ENCODE measurements around the gene ADGRB2.

ADGRB2 gene

DNA sequence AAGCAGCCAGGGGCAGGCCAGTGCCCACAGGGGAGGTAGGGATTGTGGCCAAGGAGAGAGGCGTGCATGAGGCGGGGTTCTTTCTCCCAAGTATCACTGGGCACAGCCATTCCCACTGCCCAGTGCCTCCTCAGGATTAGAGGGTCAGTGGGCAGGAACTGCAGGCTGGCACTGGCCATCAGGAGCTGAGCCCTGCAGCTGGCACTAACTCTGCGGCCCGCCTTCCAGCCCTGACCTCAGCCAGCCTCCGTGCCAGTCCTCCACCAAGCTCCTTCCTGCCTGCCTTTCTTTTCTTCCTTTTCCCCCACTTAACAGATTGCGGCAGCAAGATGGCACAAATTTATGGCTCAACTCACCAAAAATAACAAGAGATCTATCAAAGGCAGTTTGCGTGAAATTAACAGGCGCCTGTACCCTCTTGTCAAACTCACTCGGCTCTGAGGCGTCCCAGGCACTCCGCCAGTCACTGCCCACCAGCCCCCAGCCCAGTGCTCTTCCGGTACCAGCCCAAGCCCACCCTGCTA is 11.1 kb downstream of the ADGRB2 start:
- TF ChIP-seq, protein P1, sequence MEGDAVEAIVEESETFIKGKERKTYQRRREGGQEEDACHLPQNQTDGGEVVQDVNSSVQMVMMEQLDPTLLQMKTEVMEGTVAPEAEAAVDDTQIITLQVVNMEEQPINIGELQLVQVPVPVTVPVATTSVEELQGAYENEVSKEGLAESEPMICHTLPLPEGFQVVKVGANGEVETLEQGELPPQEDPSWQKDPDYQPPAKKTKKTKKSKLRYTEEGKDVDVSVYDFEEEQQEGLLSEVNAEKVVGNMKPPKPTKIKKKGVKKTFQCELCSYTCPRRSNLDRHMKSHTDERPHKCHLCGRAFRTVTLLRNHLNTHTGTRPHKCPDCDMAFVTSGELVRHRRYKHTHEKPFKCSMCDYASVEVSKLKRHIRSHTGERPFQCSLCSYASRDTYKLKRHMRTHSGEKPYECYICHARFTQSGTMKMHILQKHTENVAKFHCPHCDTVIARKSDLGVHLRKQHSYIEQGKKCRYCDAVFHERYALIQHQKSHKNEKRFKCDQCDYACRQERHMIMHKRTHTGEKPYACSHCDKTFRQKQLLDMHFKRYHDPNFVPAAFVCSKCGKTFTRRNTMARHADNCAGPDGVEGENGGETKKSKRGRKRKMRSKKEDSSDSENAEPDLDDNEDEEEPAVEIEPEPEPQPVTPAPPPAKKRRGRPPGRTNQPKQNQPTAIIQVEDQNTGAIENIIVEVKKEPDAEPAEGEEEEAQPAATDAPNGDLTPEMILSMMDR (IDR thresholded peaks at IDR 0.05; ENCODE audit: low read depth, low read length) = no peak
- no peak overlapping the region for H3K4me3 ChIP-seq (ENCODE audit: low read depth, low read length)

DNA sequence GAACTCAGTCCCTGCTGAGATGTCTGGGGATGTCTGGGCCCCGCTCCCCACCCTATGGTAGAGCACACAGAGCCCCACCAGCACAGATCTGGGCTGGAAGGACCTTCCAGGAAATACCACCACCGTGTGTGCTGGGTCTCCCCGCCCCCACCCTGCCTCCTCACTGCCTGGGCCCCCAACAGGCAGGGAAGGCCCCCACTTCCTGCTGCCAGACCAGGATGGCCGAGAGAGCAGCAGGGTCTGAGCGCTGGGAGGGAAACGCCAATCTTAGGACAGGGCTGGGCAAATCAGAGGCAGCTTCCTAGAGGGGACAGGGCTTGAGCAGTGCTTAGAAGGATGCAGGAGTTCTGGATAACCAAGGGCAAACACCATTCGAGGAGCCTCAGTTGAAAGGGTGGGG is 11.9 kb downstream of the ADGRB2 start:
- H3K4me3 ChIP-seq (ENCODE audit: low read depth, low read length) = no peak overlapping the region

DNA sequence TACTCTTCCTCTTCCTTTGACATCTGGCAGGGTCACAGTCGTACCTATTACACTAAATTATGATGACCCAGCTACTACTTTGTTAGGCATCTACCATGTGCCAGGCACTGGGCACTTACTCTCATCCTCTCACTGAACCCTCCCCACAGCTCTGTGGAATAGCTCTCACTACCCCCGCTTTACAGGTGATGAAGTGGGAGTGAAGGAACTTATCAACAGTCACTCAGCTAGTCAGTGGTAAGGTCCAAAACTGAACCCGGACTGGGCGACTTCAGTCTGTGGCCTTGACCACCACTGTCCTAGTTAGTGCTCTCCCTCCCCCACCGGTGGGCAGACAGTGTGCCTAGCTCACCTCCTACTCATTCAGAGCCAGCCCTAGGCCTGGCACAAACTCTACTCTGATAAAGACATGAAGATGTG is 12.3 kb downstream of the ADGRB2 start:
- TF ChIP-seq, protein P1 (IDR thresholded peaks at IDR 0.05; ENCODE audit: low read depth, low read length) = no peak
- H3K4me3 ChIP-seq (ENCODE audit: low read depth, low read length) = no peak overlapping the region

More for the DNA sequence above, 11.9 kb downstream of the ADGRB2 start:
- TF ChIP-seq, protein P1 (IDR thresholded peaks at IDR 0.05; ENCODE audit: low read depth, low read length) = no peak

DNA sequence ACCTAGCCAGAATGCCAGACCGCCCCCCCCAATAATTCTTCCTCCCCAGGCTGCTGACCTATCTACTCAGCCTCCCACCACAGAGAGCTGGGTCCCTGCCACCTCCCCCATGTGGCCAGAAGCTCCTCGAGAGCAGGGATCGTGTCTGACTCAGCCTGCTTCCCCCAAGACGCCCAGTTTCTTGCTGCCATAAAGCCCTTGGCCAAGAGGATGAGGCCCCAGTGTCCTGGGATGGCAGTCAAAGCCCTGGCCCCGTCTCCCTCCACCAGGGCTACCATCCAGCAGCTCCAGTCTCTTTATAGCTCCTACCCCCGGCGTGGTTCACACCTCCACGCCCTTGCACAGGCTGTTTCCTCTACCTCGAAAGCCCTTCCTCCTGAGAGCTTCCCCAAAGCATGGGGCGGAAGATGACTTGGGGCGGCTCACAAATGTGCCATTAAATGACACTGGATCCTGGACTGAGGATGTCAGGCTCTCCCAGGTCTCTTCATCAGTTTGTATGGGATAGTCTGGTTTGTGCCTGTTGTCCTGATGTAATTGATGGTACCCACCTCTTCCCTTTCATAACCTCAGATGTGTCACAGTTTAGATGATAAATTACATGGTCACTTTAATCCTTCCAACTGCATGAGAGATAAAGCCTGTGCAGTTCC is 13.2 kb downstream of the ADGRB2 start:
- TF ChIP-seq, protein P1 (IDR thresholded peaks at IDR 0.05; ENCODE audit: low read depth, low read length) = no peak
- no peak overlapping the region for H3K4me3 ChIP-seq (ENCODE audit: low read depth, low read length)

DNA sequence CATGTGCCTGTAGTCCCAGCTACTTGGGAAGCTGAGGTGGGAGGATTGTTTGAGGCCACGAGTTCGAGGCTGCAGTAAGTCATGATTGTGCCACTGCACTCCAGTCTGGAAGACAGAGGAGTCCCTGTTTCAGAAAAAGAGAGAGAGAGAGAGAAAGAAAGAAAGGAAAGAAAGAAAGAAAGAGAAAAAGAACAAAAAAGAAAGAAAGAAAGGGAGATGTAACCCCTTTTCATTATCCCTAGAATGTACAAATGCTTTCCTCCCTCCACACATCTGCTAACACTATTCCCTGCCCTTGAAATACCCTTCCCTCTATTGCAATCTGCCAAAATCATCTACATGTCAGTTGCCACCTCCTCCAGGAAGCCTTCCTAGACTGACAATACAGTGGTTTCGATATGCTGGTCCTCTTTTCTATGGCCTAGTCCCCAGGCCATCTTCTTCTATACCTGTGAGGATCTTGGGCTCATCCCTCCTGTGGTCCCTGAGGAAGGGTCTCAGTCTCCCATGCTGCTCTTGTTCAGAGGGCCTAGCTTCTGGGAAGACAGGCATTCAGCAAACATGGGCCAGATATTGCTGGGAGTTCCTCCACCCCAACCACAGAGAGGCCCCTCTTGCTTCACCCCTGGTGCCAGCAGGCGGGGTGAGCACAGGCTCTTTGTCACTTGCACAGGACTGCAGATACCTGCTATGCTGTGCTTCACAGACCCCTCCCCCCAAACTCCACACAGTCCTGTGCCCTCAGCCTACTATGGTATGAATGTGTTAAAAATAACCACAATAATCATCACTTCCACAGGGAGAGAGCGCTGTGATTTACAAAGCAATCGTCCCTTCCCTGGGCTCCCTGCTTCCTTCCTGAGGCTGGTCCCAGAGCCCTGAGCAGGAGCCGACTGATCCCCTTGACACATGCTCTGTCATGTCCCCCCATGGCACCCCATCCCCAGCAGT is 14.1 kb downstream of the ADGRB2 start:
- H3K4me3 ChIP-seq (ENCODE audit: low read depth, low read length) = no peak overlapping the region
- TF ChIP-seq, protein P1 (IDR thresholded peaks at IDR 0.05; ENCODE audit: low read depth, low read length) = no peak

DNA sequence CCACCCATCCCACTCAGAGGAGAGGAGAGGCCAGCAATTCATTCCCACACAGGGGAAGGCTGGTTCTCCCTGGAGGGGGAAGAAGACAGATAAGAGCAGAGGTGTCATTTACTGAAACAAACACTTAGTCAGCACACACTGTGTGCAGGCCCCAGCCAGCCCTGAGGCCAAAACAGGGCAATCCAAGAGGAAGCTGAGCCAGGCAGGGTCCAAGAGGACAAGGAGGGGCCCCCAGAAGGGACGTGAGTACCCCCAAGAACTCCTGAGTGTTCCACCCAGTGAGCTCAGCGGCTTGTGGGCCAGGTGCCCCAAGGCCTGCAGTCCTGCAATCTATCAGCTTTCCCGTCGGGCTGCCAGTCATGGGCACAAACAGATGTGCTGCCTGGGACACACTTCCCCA is 15.8 kb downstream of the ADGRB2 start:
- no peak overlapping the region for H3K4me3 ChIP-seq (ENCODE audit: low read depth, low read length)
- TF ChIP-seq, protein P1 (IDR thresholded peaks at IDR 0.05; ENCODE audit: low read depth, low read length) = no peak

DNA sequence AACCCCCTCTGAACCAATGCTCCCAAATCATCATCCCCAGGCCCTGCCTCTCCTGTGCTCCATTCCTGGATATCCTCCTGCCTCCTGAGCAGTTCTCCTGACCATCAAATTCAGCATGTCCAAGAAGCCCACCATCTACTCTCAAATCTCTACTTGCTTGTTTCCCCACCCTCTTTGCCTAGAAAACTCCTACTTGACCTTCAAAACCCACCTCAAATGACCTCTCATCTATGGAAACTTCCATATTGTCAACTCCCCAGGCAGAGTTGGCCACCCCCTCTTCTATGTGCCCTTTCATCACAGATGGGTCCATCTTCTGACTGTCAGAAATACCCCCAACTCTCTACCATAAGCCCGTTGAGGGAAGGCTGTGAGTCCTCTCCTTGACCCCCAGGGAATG is 16.8 kb downstream of the ADGRB2 start:
- no peak overlapping the region for H3K4me3 ChIP-seq (ENCODE audit: low read depth, low read length)
- TF ChIP-seq, protein P1 (IDR thresholded peaks at IDR 0.05; ENCODE audit: low read depth, low read length) = no peak

Measured in WI38 (cell line).